NB4 (cell line): ENCODE data around the gene MTHFD1L.

Source experiments
- POLR2A ChIP-seq: IDR thresholded peaks from 2 replicates; pipeline ENCODE4 v1.6.1; 2011; ENCODE audit warnings: mild to moderate bottlenecking; ENCODE audit not compliant: insufficient read length; ENCODE audit errors: extremely low read depth
- TF ChIP-seq, protein P1 (sequence below): IDR thresholded peaks from one replicate; pipeline ENCODE4 v1.5.1; 2012; ENCODE audit warnings: low read depth, low read length
- TF ChIP-seq, protein P2 (sequence below): IDR thresholded peaks from 2 replicates; pipeline ENCODE4 v1.6.1; 2011; ENCODE audit warnings: low read depth, low read length

DNA sequence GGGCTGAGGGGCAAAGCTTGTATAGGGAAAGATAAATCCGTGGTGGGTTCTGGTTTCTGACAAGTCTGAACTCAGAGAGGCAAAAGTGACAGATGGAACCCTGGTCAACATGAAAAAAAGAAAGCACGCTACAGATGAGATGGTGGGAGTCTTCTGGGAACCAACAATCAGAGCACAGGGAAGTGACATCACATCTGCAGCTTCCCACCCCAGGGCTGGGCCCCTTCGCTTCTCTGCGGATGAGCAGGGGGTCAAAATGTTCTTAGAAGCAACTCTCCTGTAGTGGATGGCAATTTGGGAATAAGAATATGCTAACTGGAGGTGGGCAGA lies 245.0 kb downstream of the MTHFD1L start:
- TF ChIP-seq, protein P1, sequence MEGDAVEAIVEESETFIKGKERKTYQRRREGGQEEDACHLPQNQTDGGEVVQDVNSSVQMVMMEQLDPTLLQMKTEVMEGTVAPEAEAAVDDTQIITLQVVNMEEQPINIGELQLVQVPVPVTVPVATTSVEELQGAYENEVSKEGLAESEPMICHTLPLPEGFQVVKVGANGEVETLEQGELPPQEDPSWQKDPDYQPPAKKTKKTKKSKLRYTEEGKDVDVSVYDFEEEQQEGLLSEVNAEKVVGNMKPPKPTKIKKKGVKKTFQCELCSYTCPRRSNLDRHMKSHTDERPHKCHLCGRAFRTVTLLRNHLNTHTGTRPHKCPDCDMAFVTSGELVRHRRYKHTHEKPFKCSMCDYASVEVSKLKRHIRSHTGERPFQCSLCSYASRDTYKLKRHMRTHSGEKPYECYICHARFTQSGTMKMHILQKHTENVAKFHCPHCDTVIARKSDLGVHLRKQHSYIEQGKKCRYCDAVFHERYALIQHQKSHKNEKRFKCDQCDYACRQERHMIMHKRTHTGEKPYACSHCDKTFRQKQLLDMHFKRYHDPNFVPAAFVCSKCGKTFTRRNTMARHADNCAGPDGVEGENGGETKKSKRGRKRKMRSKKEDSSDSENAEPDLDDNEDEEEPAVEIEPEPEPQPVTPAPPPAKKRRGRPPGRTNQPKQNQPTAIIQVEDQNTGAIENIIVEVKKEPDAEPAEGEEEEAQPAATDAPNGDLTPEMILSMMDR: no peak
- TF ChIP-seq, protein P2, sequence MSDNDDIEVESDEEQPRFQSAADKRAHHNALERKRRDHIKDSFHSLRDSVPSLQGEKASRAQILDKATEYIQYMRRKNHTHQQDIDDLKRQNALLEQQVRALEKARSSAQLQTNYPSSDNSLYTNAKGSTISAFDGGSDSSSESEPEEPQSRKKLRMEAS: no peak
- TF ChIP-seq POLR2A: no peak
